Caco-2 (cell line): ENCODE results near the gene SMYD3. TPM values are rescaled to one million over a fixed set of nuclear protein-coding genes. Genes with fewer than 3 reads are reported as not detected.

Experiments
- BruUV-seq: library from RNA; stranded (reverse); fragments of 400-500 nt; replicated peaks from 2 replicates; lab custom pipeline; 2021; lab: Mats Ljungman, UMichigan
- CTCF ChIA-PET: fragments of 300-600 bp; sonication (Branson Sonifier 250); formaldehyde crosslinking; loops from one replicate; lab custom pipeline; 2022; ENCODE audit warnings: antibody characterized with exemption; lab: Charles Lee
- POLR2A ChIA-PET: fragments of 300-600 bp; sonication (Branson Sonifier 250); formaldehyde crosslinking; loops from one replicate; lab custom pipeline; 2022; ENCODE audit warnings: antibody characterized with exemption; lab: Charles Lee
- DNase-seq, 2 experiments: peaks; one replicate each; pipeline versions ENCODE4 v3.0.0 to v3.0.0-alpha.2; 2020 to 2022
- H3K27me3 ChIP-seq: replicated peaks from 2 replicates; pipeline ENCODE4 v1.6.0; 2011; ENCODE audit warnings: low read length; ENCODE audit not compliant: control insufficient read depth, insufficient read depth
- H3K36me3 ChIP-seq: 2 replicates; pipeline ENCODE4 v1.5.1; 2011; ENCODE audit warnings: low read length; ENCODE audit not compliant: control insufficient read depth, insufficient read depth
- H3K4me1 ChIP-seq: fragments of 250-450 bp; sonication (Bioruptor Pico); 2 replicates; pipeline ENCODE4 v1.5.1; 2020; ENCODE audit warnings: mild to moderate bottlenecking
- H3K4me3 ChIP-seq: 2 replicates; pipeline ENCODE4 v1.5.1; 2011; ENCODE audit warnings: low read depth, mild to moderate bottlenecking, control low read depth, low read length
- H3K9me3 ChIP-seq: fragments of 250-450 bp; sonication (Bioruptor Pico); 2 replicates; pipeline ENCODE4 v1.5.1; 2020; ENCODE audit warnings: mild to moderate bottlenecking, moderate library complexity
- H3K27ac Mint-ChIP-seq: one replicate; pipeline ENCODE4 v1.8.0; 2022; ENCODE audit warnings: mixed read lengths; ENCODE audit not compliant: unreplicated experiment
- H3K27me3 Mint-ChIP-seq: one replicate; pipeline ENCODE4 v1.8.0; 2022; ENCODE audit warnings: mixed read lengths; ENCODE audit not compliant: insufficient read depth, unreplicated experiment
- H3K36me3 Mint-ChIP-seq: one replicate; pipeline ENCODE4 v1.8.0; 2022; ENCODE audit warnings: mild to moderate bottlenecking, mixed read lengths; ENCODE audit not compliant: insufficient read depth, unreplicated experiment
- H3K4me1 Mint-ChIP-seq: one replicate; pipeline ENCODE4 v1.8.0; 2022; ENCODE audit warnings: low read depth, mixed read lengths; ENCODE audit not compliant: unreplicated experiment
- H3K4me3 Mint-ChIP-seq: one replicate; pipeline ENCODE4 v1.8.0; 2022; ENCODE audit warnings: mild to moderate bottlenecking, moderate library complexity, mixed read lengths; ENCODE audit not compliant: unreplicated experiment
- H3K9me3 Mint-ChIP-seq: one replicate; pipeline ENCODE4 v1.8.0; 2022; ENCODE audit warnings: mixed read lengths; ENCODE audit not compliant: unreplicated experiment
- intact Hi-C: fragments of 100-400 bp; cut with micrococcal nuclease; formaldehyde crosslinking; loops from one replicate; pipeline ENCODE4 v1.10.0; 2022; ENCODE audit not compliant: unreplicated experiment
- total RNA-seq: library from RNA; stranded (reverse); gene quantifications from 2 replicates; pipeline ENCODE4 v1.2.3, GENCODE V29; 2022
- TF ChIP-seq, protein P1 (sequence below), 2 experiments: fragments of 200-600 bp in 1 of 2; IDR thresholded peaks; 1 replicate in 1 of 2; 2 replicates in 1 of 2; pipeline versions ENCODE4 v1.5.1 to v1.8.0; 2011 to 2022; ENCODE audit warnings: antibody characterized with exemption in 1 of 2, control low read depth in 1 of 2, inconsistent platforms in 1 of 2, low read depth in 1 of 2, low read length in 1 of 2, mild to moderate bottlenecking in 1 of 2, moderate library complexity in 1 of 2; ENCODE audit not compliant: insufficient read depth in 1 of 2, severe bottlenecking in 1 of 2, unreplicated experiment in 1 of 2

Gene SMYD3
- total RNA-seq, 1 experiment from 2014 or later = 33.0 TPM

DNA sequence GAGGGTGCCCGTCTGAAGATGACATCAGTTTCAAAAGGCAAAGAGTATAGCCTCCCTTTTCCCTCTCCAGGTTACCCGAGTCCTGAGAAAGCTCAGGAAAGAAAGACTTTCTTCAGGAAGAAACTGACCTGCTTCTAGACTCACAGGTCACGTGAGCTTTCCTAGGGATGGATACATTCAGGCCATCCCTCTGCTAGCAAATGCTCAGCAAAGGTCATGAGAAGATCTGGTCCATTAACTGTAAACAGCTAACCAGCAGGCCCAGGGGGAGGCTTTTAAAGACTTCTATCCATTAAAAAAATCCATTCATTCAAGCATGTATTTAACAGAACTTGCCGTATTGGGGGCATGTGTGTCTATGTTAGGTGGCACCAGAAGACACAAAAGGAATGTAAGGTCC lies 746.8 kb downstream of the SMYD3 start:
- intact Hi-C loops = no loop called here
- H3K27ac Mint-ChIP-seq = no peak overlapping the region
- Histone ChIP-seq H3K4me3 (no peak overlapping the region), H3K27me3 (no peaks in the 10 kb centered on the region), H3K4me1 (no peaks in the 10 kb centered on the region), H3K9me3 (no peaks in the 10 kb centered on the region), H3K36me3 (no peaks in the 10 kb centered on the region)
- ChIA-PET POLR2A (no interaction called here), CTCF (interaction anchor here (0.6 kb wide), 1 partner anchor 379 kb away, joined by 3 read pairs; no protein-coding TSS in a partner anchor)
- H3K4me1 Mint-ChIP-seq = peaks cover 7% of the 10 kb centered on the region
- BruUV-seq = no TSS peak
- H3K36me3 Mint-ChIP-seq = no peaks in the 10 kb centered on the region
- TF ChIP-seq, protein P1, sequence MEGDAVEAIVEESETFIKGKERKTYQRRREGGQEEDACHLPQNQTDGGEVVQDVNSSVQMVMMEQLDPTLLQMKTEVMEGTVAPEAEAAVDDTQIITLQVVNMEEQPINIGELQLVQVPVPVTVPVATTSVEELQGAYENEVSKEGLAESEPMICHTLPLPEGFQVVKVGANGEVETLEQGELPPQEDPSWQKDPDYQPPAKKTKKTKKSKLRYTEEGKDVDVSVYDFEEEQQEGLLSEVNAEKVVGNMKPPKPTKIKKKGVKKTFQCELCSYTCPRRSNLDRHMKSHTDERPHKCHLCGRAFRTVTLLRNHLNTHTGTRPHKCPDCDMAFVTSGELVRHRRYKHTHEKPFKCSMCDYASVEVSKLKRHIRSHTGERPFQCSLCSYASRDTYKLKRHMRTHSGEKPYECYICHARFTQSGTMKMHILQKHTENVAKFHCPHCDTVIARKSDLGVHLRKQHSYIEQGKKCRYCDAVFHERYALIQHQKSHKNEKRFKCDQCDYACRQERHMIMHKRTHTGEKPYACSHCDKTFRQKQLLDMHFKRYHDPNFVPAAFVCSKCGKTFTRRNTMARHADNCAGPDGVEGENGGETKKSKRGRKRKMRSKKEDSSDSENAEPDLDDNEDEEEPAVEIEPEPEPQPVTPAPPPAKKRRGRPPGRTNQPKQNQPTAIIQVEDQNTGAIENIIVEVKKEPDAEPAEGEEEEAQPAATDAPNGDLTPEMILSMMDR (IDR thresholded peaks at IDR 0.05; ENCODE audit: insufficient read depth in 1 of 2, low read depth in 1 of 2, low read length in 1 of 2, severe bottlenecking in 1 of 2, unreplicated experiment in 1 of 2) = no peak
- no peak overlapping the region for H3K4me3 Mint-ChIP-seq
- peaks cover 10% of the 10 kb centered on the region for H3K9me3 Mint-ChIP-seq
- no peak for DNase-seq
- no peaks in the 10 kb centered on the region for H3K27me3 Mint-ChIP-seq

DNA sequence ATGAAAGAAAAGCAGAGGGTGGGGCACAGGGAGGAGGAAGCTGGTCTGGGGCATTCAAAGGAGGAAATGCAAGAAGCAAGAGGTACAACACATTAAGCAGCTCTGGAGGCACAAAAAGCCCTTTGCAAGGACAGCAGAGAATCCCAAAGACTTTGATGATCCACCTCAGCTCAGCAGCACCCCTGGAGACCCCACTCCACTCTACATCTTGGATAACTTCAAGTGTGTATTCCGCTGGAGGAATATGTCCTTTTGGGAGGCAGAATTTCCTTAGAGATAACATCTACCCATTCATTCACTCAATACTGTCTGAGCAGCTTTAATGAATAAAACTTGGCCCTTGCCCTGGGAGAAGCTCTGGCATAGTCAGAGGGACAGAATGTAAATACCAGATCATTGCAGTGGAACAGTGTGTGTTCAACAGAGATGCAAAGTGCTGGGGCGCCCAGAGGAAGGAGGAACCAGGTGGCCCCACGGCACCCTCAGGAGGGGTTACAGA lies 752.6 kb downstream of the SMYD3 start:
- Mint-ChIP-seq H3K27ac (no peak overlapping the region), H3K4me1 (no peaks in the 10 kb centered on the region), H3K27me3 (no peaks in the 10 kb centered on the region), H3K4me3 (no peak overlapping the region), H3K9me3 (peaks cover 13% of the 10 kb centered on the region), H3K36me3 (peaks cover 6% of the 10 kb centered on the region)
- H3K4me3 ChIP-seq = no peak overlapping the region
- BruUV-seq = no TSS peak
- no peaks in the 10 kb centered on the region for H3K9me3 ChIP-seq
- DNase-seq = no peak
- ChIA-PET POLR2A (interaction anchor here (0.6 kb wide), 1 partner anchor 1324 kb away, joined by 3 read pairs; the partner anchor contains the start of gene ZNF670), CTCF (no interaction called here)
- no peaks in the 10 kb centered on the region for H3K27me3 ChIP-seq
- intact Hi-C loops = no loop called here
- no peaks in the 10 kb centered on the region; the same call in 1 of the 2 replicates for H3K36me3 ChIP-seq
- H3K4me1 ChIP-seq = no peaks in the 10 kb centered on the region
- TF ChIP-seq, protein P1 (IDR thresholded peaks at IDR 0.05; ENCODE audit: insufficient read depth in 1 of 2, low read depth in 1 of 2, low read length in 1 of 2, severe bottlenecking in 1 of 2, unreplicated experiment in 1 of 2) = no peak

DNA sequence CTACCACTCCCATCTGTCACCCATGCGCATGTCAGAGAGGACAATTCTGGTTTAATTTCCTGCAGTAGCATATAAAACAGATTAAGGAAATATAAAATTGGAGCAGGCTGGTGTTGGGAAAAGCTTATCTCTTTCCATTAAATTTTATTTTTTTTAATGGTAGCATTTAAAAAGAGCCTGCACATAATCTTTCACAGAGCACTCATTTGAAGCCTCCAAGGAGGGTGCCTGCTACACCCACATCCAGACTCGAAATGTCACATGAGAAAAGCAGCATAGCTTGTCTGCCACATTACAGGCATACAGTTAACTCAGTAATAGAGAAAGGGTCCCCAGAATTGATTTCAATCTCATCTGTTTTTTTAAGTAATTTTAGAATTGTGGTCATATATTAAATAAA lies 753.3 kb downstream of the SMYD3 start:
- H3K36me3 ChIP-seq = no peaks in the 10 kb centered on the region; the same call in 1 of the 2 replicates
- intact Hi-C loops = no loop called here
- ChIA-PET POLR2A (interaction anchor here (0.6 kb wide), 1 partner anchor 1325 kb away, joined by 3 read pairs; the partner anchor contains the start of gene ZNF670), CTCF (no interaction called here)
- H3K4me3 Mint-ChIP-seq = no peak overlapping the region
- H3K4me1 ChIP-seq = no peaks in the 10 kb centered on the region
- no peak for DNase-seq
- peaks cover 6% of the 10 kb centered on the region for H3K36me3 Mint-ChIP-seq
- no peaks in the 10 kb centered on the region for H3K9me3 ChIP-seq
- H3K9me3 Mint-ChIP-seq = peaks cover 13% of the 10 kb centered on the region
- H3K4me1 Mint-ChIP-seq = no peaks in the 10 kb centered on the region
- no peak overlapping the region for H3K27ac Mint-ChIP-seq
- H3K27me3 Mint-ChIP-seq = no peaks in the 10 kb centered on the region
- no peak overlapping the region for H3K4me3 ChIP-seq
- no peaks in the 10 kb centered on the region for H3K27me3 ChIP-seq
- TF ChIP-seq, protein P1 (IDR thresholded peaks at IDR 0.05; ENCODE audit: insufficient read depth in 1 of 2, low read depth in 1 of 2, low read length in 1 of 2, severe bottlenecking in 1 of 2, unreplicated experiment in 1 of 2) = no peak
- BruUV-seq = no TSS peak
